SH-SY5Y (cell line): ENCODE results near the gene PPP1R12B.

Experiments
- GATA2 ChIP-seq: IDR thresholded peaks from 2 replicates; pipeline ENCODE4 v1.6.1; 2011; ENCODE audit warnings: mild to moderate bottlenecking, low read depth, low read length
- GATA3 ChIP-seq: IDR thresholded peaks from 2 replicates; pipeline ENCODE4 v1.6.1; 2011; ENCODE audit warnings: low read depth, mild to moderate bottlenecking, low read length, moderate library complexity

- no peak for TF ChIP-seq GATA2
- no peak for TF ChIP-seq GATA3
Observed at GRCh38 chr1:202561726-202562443, 213.4 kb downstream of the PPP1R12B start.
